HG03095 (cell line): ENCODE results near the gene FBXO15.

Source experiments
- ATAC-seq: cut with Tn5 transposase; IDR thresholded peaks from one replicate; pipeline ENCODE4 v1.9.1; 2021; ENCODE audit warnings: moderate library complexity; ENCODE audit not compliant: unreplicated experiment

FBXO15 gene

GRCh38 chr18:74147779-74148542 is at the start of gene FBXO15, which contains the start of gene TIMM21:
TSS of gene FBXO15 (minus strand) at chr18:74147834. CDS start at chr18:74147785, 49 bp downstream.
TSS of gene TIMM21 (plus strand) at chr18:74148523. CDS start at chr18:74148809, 286 bp downstream.
- ATAC-seq: peak; percentile 91

GRCh38 chr18:74196220-74197119 is 48.8 kb upstream of the FBXO15 start:
- ATAC-seq: peak; percentile 88

- no peak for ATAC-seq
These were observed 47.1 kb upstream of the FBXO15 start for GRCh38 chr18:74194691-74195090.

- ATAC-seq: no peak
These were observed 43.9 kb upstream of the FBXO15 start for GRCh38 chr18:74191577-74191976.

- ATAC-seq: no peak
These were observed 42.5 kb upstream of the FBXO15 start for GRCh38 chr18:74190086-74190485.

GRCh38 chr18:74186661-74187060 is 39.0 kb upstream of the FBXO15 start:
- no peak for ATAC-seq

GRCh38 chr18:74185860-74186259 is 38.2 kb upstream of the FBXO15 start:
- no peak for ATAC-seq

- no peak for ATAC-seq
These were observed 37.2 kb upstream of the FBXO15 start for GRCh38 chr18:74184875-74185274.

- ATAC-seq: no peak
These were observed 35.5 kb upstream of the FBXO15 start for GRCh38 chr18:74183130-74183529.

- ATAC-seq: no peak
These were observed 34.7 kb upstream of the FBXO15 start for GRCh38 chr18:74182335-74182734.

- no peak for ATAC-seq
These were observed 32.1 kb upstream of the FBXO15 start for GRCh38 chr18:74179623-74180199.

- ATAC-seq: no peak
These were observed 31.2 kb upstream of the FBXO15 start for GRCh38 chr18:74178884-74179283.

- ATAC-seq: no peak
These were observed 28.0 kb upstream of the FBXO15 start for GRCh38 chr18:74175658-74176057.

GRCh38 chr18:74173434-74173750 is 25.8 kb upstream of the FBXO15 start:
- no peak for ATAC-seq

- ATAC-seq: no peak
These were observed 25.2 kb upstream of the FBXO15 start for GRCh38 chr18:74172697-74173433.

GRCh38 chr18:74171910-74172606 is 24.4 kb upstream of the FBXO15 start:
- ATAC-seq: peak; percentile 97

GRCh38 chr18:74166386-74166785 is 18.8 kb upstream of the FBXO15 start:
- ATAC-seq: no peak

GRCh38 chr18:74163019-74163660 is 15.5 kb upstream of the FBXO15 start:
- ATAC-seq: peak; percentile 68

GRCh38 chr18:74155276-74155675 is 7.6 kb upstream of the FBXO15 start:
- ATAC-seq: no peak

- ATAC-seq: no peak
These were observed 7.1 kb upstream of the FBXO15 start for GRCh38 chr18:74154716-74155115.
